ENCODE results near the gene EGFL7.
"Not testable (repeated sequence)": the region's sequence is repeated elsewhere in the genome, so short reads cannot be mapped to it uniquely, and the experiment has no call there.

Gene EGFL7

GRCh38 chr9:136625101-136626065 lies 37.3 kb upstream of the EGFL7 start:
- no peak for FAIRE-seq

- no peak for FAIRE-seq
Observed at GRCh38 chr9:136626066-136626725, 36.5 kb upstream of the EGFL7 start.

DNA sequence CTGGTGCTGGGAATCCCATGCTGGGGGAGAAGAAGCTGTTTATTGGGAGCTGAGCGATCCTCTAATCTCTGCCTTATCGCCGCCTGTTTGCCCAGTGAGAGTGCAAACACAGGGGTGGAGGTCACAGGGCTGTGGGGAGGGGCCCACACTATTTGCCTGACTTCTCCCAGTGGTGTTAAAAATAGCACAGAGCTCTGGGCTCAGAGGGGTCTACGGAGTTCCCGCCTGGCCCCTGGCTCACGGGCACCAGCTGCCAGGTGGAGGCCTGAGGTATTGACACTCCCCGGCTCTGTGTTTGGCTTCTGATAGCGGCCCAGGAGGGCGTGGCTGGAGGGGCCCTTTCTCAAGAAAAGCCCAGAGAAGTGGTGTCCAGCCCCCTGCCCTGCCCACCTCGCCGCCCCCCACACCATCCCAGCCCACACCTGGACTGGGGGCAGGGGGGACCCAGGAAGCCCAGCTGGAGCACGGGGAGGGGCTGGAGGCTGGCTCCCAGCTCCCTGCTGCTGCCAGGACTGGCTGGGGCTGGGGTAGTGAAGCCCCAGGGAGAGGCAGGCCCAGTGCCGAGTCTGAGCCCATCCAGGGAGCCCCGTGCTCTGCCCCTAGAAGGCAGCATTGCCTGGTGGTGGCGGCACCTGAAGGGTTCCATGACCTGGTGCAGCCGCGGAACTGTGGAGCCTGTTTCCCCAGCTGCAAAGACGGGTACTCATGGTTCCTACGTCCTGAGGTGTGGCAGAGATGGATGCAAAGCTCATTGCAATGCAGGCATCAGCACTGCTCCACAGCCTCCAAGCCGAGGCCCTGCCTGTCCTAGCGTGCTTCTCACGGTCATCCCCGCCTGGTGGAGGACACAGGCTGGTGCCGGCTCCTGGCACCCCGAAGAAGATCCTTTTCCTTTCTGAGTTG lies 35.7 kb upstream of the EGFL7 start:
- no peak for FAIRE-seq

DNA sequence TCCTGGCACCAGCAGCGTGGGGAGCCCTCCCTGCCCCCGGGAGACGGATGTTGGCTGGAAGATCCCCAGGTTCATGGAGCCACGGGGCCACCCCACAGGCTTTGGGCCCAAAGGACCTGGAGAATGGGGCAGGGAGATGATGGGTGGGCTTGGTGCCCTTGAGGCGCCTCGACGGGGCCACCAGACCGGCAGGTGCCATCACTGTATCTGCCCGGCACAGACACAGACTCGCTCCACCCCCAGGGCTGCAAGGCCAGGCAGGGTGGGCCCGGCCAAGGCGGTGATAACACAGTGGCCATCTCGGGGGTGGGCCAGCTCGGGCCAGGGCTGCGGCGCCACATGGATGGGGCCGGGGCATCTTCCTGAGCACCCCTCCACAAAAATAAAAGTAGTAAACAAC lies 35.0 kb upstream of the EGFL7 start:
- no peak for FAIRE-seq

DNA sequence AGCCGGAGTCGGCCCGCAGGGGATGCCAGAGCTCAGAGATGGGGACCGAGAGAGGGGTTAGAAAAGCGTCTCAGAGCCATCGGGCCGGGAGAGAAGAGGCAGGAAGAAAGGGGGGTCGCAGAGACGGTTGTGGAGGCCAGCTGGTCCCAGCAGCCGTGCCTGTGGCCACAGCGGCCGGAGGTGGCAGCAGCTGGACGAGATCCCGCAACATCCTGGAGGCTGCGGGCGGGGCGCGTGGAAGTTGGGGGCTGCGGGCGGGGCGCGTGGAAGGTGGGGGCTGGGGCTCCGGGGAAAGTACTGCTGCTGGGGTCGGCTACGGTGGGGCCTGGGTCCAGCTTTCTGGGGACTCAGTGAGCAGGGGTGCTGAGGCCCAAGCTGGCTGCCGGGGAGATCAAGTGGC lies 34.4 kb upstream of the EGFL7 start:
- FAIRE-seq, result no peak

DNA sequence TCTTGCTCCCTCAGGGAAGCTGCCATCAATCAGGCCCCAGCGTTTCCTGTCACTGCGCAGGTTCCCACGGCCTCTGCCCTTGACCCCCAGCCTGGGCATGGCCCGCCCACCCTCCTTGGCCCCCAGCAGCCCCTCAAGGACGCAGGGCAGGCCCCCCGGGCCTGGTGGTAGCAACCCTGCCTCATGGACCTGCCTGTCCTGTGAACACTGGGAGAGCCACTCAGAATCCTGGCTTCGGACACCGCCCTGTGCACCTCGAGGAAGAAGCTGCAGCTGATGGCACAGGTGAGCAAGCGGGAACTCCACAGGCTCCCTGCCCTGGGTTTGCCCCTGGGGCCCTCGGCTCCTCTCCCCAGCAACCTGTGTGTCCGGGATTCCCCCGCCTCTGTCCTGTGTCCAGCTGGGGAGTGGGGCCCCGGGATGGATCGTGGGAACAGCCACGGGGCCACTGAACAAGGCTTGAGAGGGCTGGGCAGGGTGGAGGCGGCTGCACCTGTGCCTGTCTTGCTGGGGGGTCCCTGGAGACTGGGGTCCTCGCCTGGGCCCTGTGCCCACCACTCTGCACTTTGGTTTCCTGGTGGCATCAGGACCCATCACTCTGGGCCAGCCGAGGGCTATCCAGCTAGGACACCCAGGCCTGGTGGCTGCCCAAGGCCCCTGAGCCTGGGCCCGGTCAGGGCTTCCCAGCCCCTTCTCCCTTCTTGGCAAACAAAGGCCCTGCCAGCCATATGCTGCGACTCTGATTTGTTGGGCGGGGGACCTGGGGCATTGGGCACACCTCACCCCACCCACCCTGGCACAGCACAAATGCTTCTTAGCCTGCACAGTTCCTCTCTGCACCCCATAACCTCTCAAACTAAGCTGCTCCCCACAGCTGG lies 33.5 kb upstream of the EGFL7 start:
- FAIRE-seq, result no peak

- no peak for FAIRE-seq
Observed at GRCh38 chr9:136629879-136630661, 32.6 kb upstream of the EGFL7 start.

GRCh38 chr9:136630662-136630992 lies 32.1 kb upstream of the EGFL7 start:
- no peak for FAIRE-seq

DNA sequence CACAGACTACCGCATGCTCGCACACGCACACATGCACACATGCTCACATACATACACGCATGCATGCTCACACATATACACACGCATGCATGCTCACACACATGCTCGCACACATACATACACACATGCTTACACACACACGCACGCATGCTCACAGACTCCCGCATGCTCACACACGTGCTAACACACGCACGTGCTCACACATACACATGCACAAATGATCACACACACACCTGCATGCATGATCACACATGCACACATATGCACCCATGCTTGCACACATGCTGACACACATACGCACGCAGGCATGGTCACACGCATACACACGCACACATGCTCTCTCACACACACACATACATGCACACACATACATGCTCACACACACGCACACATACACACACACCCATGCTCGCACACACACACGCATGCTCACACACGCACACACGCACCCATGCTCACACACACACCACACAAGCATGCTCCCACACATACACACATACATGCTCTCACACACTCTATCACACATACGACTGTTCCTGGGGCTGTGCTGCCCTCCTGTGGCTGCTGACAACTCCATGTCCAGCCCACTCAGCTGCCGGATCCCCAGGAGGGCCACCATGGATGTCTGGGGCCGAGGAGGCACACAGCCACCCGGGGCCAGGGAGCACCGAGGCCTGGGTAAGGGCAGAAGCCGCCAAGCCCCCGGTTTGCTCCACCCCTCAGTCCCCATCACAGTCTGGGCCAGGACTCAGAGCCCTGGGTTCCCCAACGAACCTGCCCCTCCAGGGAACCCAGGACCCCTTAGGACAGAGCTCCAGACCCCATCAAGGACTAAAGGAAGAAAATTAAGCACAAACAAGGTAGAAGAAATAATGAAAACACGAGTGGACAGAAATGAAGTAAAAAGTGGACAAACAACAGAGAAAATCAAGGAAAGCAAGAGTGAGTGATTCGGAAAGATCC lies 31.4 kb upstream of the EGFL7 start:
- FAIRE-seq, result no peak

DNA sequence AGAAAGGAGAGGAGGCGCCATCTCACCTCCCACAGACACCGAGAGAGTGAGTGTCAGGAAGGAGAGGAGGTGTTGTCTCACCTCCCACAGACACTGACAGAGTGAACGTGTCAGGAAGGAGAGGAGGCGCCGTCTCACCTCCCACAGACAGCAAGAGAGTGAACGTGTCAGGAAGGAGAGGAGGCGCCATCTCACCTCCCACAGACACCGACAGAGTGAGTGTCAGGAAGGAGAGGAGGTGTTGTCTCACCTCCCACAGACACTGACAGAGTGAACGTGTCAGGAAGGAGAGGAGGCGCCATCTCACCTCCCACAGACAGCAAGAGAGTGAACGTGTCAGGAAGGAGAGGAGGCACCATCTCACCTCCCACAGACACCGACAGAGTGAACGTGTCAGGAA lies 30.6 kb upstream of the EGFL7 start:
- not testable (repeated sequence) for FAIRE-seq

- FAIRE-seq, result not testable (repeated sequence)
Observed at GRCh38 chr9:136632491-136633106, 30.1 kb upstream of the EGFL7 start.

GRCh38 chr9:136634904-136635303 lies 27.8 kb upstream of the EGFL7 start:
- no peak for FAIRE-seq

DNA sequence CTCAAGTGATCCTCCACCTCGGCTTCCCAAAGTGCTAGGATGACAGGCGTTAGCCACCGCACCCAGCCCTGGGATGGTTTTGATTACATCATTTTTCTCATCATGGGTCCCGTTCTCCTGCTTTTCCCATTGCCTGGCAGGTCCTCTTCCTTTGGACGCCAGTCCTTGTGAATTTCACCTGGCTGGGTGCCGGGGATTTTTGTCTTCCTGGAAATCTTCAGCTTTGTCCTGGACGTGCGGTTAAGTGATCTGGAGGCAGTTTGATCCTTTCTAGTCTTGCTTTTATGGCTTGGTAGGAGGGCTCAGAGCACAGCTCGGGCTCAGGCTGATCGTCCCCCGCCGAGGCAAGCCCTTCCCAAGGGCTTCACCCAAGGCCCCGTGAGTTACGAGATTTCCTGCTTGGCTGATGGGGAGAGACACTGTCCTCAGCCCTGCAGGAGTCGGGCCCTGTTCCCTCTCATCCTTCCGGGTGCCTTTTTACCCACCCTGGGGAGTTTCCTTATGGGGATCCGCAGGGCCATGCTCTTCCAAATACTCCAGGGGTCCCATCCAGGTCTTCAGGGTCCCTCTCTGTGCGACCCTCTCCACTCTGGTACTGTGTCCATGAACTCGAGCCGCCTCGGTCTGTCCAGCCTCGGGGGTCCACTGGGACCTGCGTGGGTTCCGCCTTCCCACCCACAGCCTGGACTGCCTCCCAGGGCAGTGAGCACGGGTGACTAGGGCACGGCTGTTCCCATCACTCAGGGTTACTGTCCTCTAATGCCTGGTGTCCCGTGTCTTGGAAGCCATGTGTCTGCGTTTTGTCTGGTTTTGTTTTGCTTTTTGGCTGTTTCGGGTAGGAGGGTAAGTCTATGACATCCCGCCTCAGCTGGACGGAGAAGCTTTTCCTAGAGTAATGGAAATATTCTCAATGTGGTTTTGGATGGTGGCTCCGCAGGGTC lies 22.3 kb upstream of the EGFL7 start:
- FAIRE-seq, result no peak

GRCh38 chr9:136642439-136642921 lies 20.2 kb upstream of the EGFL7 start:
- FAIRE-seq, result no peak

DNA sequence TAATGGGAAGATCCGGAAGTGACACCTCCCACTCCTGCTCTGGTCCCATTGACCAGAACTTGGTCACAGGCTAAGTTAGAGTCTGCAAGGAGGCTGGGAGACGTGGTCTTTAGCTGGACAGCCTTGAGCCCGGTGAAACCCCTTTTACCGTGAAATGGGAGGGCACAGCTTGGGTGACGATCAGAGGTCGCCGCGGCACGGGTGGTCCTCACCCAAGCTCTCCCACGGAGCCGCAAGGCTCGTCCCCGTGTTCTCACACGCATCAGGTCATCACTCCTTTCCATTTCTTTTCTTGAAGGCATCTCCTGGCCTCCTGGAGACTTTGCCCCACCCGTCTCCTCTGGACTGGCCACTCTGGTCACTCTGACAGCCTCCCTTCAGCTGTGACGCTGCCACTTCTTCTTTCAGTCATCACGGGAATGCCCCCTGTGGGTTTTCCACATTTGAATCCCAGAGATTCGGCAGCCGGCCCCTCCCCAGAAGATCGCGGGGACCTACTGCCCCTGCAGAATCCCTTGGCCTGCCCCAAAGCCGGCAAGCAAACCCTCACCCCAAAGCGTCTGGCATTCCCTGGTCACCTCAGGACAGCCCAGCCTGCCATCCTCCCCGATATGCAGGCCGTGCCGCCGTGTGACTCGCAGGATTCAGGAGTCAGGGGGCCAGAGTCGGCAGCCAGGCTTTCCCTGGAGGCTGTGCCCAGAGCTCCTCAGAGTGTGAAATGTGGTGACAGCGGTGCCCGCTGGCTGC lies 18.9 kb upstream of the EGFL7 start:
- no peak for FAIRE-seq

DNA sequence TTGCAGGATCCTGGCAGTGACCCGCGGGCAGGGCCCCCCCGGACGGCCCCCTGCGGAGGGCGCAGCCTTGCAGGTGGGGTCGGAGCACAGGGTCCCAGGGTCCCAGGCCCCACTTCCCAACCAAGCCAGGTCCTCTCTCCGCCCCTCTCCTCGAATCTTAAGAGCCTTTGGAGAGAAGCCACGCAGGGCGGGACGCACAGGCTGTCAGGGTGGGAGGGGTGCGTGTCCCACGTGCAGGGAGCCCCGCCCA lies 18.4 kb upstream of the EGFL7 start:
- FAIRE-seq, result no peak

DNA sequence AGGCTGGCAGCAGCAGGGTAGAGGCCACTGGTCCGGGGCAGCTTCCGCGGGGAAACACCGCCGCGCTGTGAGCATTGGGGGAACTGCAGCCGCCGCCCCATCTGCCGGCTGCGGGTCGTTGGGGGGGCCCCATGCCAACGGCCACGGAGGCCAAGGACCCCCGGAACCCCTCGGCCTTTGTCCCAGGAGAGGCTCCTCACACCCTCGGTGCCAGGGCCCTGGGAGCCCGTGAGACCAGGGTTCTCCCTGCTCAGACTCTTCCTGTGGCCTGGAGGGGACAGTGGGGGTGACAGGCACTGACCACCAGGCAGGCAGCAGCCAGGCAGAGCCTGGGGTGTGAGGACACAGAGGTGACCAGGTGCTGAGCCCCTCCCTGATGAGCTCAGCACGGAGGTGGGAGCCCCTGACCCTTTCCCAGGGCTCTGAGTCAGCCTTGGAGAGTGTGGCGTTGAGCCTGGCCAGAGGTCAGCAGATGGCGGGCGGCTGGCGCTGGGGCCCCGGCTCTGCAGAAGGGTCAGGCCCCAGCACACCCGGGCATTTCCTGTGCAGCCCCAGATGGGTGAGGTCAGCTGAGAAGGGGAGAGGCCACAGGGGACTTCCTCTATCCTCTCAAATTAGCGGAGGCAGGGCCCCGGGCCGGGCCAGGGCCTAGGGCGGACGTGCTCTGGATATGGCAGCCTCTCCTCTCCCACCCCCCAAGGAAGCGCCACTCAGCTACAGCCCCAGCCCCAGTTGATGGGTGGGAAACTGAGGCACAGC lies 17.9 kb upstream of the EGFL7 start:
- FAIRE-seq, result no peak
